HEK293 (cell line): Measurements from ENCODE around the gene KCNA5.

ENCODE experiments used
- CTCF ChIA-PET: fragments of 350-600 bp; formaldehyde crosslinking; extraction: SDS; loops from one replicate; lab custom pipeline; 2021; ENCODE audit warnings: antibody characterized with exemption; lab: Yijun Ruan, JAX
- POLR2A ChIA-PET: fragments of 300-600 bp; formaldehyde crosslinking; extraction: SDS; loops from one replicate; lab custom pipeline; 2020; ENCODE audit warnings: antibody characterized with exemption, inconsistent platforms; lab: Yijun Ruan, JAX
- H3K27ac ChIP-seq: fragments of 200-500 bp; sonication (Bioruptor generic); 2 replicates; pipeline ENCODE4 v1.5.1; 2014; ENCODE audit warnings: low read depth, low read length, control low read depth, inconsistent platforms; ENCODE audit errors: extremely low read depth
- H3K36me3 ChIP-seq, 2 experiments: fragments of 200-500 bp in 1 of 2; sonication (Bioruptor generic) in 1 of 2; 1 replicate in 1 of 2; 2 replicates in 1 of 2; pipeline ENCODE4 v1.5.1; 2014 to 2017; ENCODE audit warnings: inconsistent platforms in 2 of 2, low read length in 2 of 2; ENCODE audit not compliant: control insufficient read depth in 2 of 2, insufficient read depth in 1 of 2
- H3K4me1 ChIP-seq: fragments of 200-500 bp; sonication (Bioruptor generic); 2 replicates; pipeline ENCODE4 v1.5.1; 2014; ENCODE audit warnings: mild to moderate bottlenecking, low read length, inconsistent platforms; ENCODE audit not compliant: control insufficient read depth, insufficient read depth
- H3K4me3 ChIP-seq: 2 replicates; pipeline ENCODE4 v1.5.1; 2011; ENCODE audit warnings: low read depth, mild to moderate bottlenecking, control low read depth, low read length, moderate library complexity
- H3K9me3 ChIP-seq: fragments of 200-500 bp; sonication (Bioruptor generic); 2 replicates; pipeline ENCODE4 v1.5.1; 2014; ENCODE audit warnings: low read depth, low read length, inconsistent platforms; ENCODE audit not compliant: control insufficient read depth, insufficient read depth
- KLF16 ChIP-seq: fragments of 450-650 bp; formaldehyde crosslinking; IDR thresholded peaks from 2 replicates; pipeline ENCODE4 v1.5.1; 2017; ENCODE audit warnings: missing biosample characterization, missing genetic modification characterization
- MYNN ChIP-seq: fragments of 450-650 bp; formaldehyde crosslinking; IDR thresholded peaks from 2 replicates; pipeline ENCODE4 v1.5.1; 2016; ENCODE audit warnings: missing biosample characterization, missing genetic modification characterization, borderline replicate concordance
- RBAK ChIP-seq: fragments of 450-650 bp; formaldehyde crosslinking; IDR thresholded peaks from 2 replicates; pipeline ENCODE4 v1.5.1; 2016; ENCODE audit warnings: missing biosample characterization, missing genetic modification characterization
- YY2 ChIP-seq: fragments of 450-650 bp; formaldehyde crosslinking; IDR thresholded peaks from 2 replicates; pipeline ENCODE4 v1.5.1; 2016; ENCODE audit warnings: missing biosample characterization, missing genetic modification characterization
- ZFP3 ChIP-seq: fragments of 450-650 bp; formaldehyde crosslinking; IDR thresholded peaks from 2 replicates; pipeline ENCODE4 v1.5.1; 2016; ENCODE audit warnings: low read depth, missing biosample characterization, missing genetic modification characterization
- ZNF114 ChIP-seq: fragments of 450-650 bp; formaldehyde crosslinking; IDR thresholded peaks from 2 replicates; pipeline ENCODE4 v1.5.0; 2017; ENCODE audit warnings: missing biosample characterization, missing genetic modification characterization
- ZNF138 ChIP-seq: fragments of 450-650 bp; formaldehyde crosslinking; IDR thresholded peaks from 2 replicates; pipeline ENCODE4 v1.5.1; 2016; ENCODE audit warnings: missing biosample characterization, missing genetic modification characterization, borderline replicate concordance
- ZNF146 ChIP-seq: fragments of 450-650 bp; formaldehyde crosslinking; IDR thresholded peaks from 2 replicates; pipeline ENCODE4 v1.5.1; 2016; ENCODE audit warnings: missing biosample characterization, missing genetic modification characterization
- ZNF174 ChIP-seq: fragments of 450-650 bp; formaldehyde crosslinking; IDR thresholded peaks from 2 replicates; pipeline ENCODE4 v1.5.0; 2017; ENCODE audit warnings: missing biosample characterization, mild to moderate bottlenecking, missing genetic modification characterization
- ZNF211 ChIP-seq: fragments of 450-650 bp; formaldehyde crosslinking; IDR thresholded peaks from 2 replicates; pipeline ENCODE4 v1.5.1; 2016; ENCODE audit warnings: low read depth, missing biosample characterization, missing genetic modification characterization
- ZNF311 ChIP-seq: fragments of 450-650 bp; formaldehyde crosslinking; IDR thresholded peaks from 2 replicates; pipeline ENCODE4 v1.5.1; 2017; ENCODE audit warnings: missing biosample characterization, missing genetic modification characterization, borderline replicate concordance
- ZNF514 ChIP-seq: fragments of 450-650 bp; formaldehyde crosslinking; IDR thresholded peaks from 2 replicates; pipeline ENCODE4 v1.5.1; 2016; ENCODE audit warnings: missing biosample characterization, missing genetic modification characterization
- ZNF548 ChIP-seq: fragments of 450-650 bp; formaldehyde crosslinking; IDR thresholded peaks from 2 replicates; pipeline ENCODE4 v1.5.1; 2016; ENCODE audit warnings: missing biosample characterization, missing genetic modification characterization
- ZNF571 ChIP-seq: fragments of 450-650 bp; formaldehyde crosslinking; IDR thresholded peaks from 2 replicates; pipeline ENCODE4 v1.5.0; 2017; ENCODE audit warnings: missing biosample characterization, missing genetic modification characterization
- ZNF626 ChIP-seq: fragments of 450-650 bp; sonication (Bioruptor Pico); formaldehyde crosslinking; IDR thresholded peaks from 2 replicates; pipeline ENCODE4 v1.5.1; 2018; ENCODE audit warnings: missing biosample characterization, missing genetic modification characterization, inconsistent platforms
- ZNF654 ChIP-seq: fragments of 450-650 bp; formaldehyde crosslinking; IDR thresholded peaks from 2 replicates; pipeline ENCODE4 v1.5.1; 2016; ENCODE audit warnings: low read depth, missing biosample characterization, missing genetic modification characterization
- ZNF701 ChIP-seq: fragments of 450-650 bp; formaldehyde crosslinking; IDR thresholded peaks from 2 replicates; pipeline ENCODE4 v1.5.1; 2016; ENCODE audit warnings: missing biosample characterization, missing genetic modification characterization
- ZNF776 ChIP-seq: fragments of 450-650 bp; formaldehyde crosslinking; IDR thresholded peaks from 2 replicates; pipeline ENCODE4 v1.5.0; 2017; ENCODE audit warnings: missing biosample characterization, missing genetic modification characterization, borderline replicate concordance
- ZNF785 ChIP-seq: fragments of 450-650 bp; formaldehyde crosslinking; IDR thresholded peaks from 2 replicates; pipeline ENCODE4 v1.5.1; 2016; ENCODE audit warnings: missing biosample characterization, missing genetic modification characterization
- ZNF792 ChIP-seq: fragments of 450-650 bp; formaldehyde crosslinking; IDR thresholded peaks from 2 replicates; pipeline ENCODE4 v1.5.1; 2016; ENCODE audit warnings: missing biosample characterization, missing genetic modification characterization
- ZNF830 ChIP-seq: fragments of 450-650 bp; IDR thresholded peaks from 2 replicates; pipeline ENCODE4 v1.5.0; 2018; ENCODE audit warnings: missing biosample characterization, missing genetic modification characterization, low read depth, mild to moderate bottlenecking, moderate library complexity
- TF ChIP-seq, protein P1 (sequence below): fragments of 450-650 bp; formaldehyde crosslinking; IDR thresholded peaks from 2 replicates; pipeline ENCODE4 v1.5.1; 2016; ENCODE audit warnings: missing biosample characterization, missing genetic modification characterization
- TF ChIP-seq, protein P2 (sequence below): fragments of 450-650 bp; formaldehyde crosslinking; IDR thresholded peaks from 2 replicates; pipeline ENCODE4 v1.5.1; 2016; ENCODE audit warnings: missing biosample characterization, missing genetic modification characterization
- TF ChIP-seq, protein P3 (sequence below): fragments of 450-650 bp; formaldehyde crosslinking; optimal IDR thresholded peaks from 2 replicates; pipeline ENCODE3; 2016; ENCODE audit warnings: missing biosample characterization, mild to moderate bottlenecking, missing genetic modification characterization
- TF ChIP-seq, protein P4 (sequence below): fragments of 450-650 bp; formaldehyde crosslinking; IDR thresholded peaks from 2 replicates; pipeline ENCODE4 v1.5.1; 2017; ENCODE audit warnings: missing biosample characterization, missing genetic modification characterization

The KCNA5 gene

DNA sequence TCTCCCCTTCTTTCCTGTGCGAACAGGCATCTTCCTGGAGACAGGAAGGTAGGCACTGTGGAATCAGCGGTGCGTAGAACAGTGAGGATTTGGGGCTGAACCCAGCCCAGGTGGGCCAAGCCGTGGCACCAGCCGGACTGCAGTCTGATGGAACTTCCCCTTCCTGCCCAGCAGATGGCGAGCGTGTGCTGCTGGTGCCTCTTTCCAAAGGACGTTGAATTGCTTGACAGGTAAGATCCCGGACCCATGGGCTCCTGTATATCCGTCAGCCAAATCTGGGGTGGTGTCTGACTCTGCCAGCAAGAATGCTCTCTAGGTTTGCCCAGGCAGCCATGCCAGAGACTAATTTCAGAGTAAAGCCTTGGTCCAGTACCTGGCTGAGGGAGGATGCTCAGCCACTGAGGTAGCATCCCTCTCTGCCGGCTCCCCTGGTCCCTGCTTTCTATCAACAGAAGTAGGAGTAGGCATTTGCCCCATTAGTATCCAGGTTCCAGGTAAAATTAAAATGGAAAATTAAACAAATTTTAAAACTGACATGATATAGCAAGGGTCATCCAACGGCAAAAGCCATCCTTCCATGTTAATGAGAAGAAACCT lies 21.1 kb upstream of the KCNA5 start:
- H3K9me3 ChIP-seq: no peaks in the 10 kb centered on the region
- POLR2A ChIA-PET: no interaction called here

DNA sequence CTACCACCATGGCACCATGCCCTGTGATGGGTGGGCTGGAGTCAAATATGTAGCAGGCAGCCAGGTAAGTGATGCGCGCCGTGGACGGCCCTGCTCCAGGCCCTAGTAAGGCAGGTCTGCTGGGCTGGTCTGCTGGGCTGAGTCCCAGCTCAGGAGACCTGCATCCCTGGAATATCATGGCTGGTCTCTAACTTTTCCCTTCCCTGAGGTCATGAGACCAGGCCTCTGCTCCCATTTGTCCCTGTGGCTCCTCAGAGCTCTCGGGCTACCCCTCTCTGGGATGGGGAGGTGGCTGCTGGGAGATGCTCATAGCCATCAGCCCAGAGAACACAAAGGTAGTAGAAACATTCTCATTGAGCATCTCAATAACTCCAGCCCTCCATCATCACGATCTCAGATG lies 19.8 kb upstream of the KCNA5 start:
- Histone ChIP-seq H3K36me3 (no peaks in the 10 kb centered on the region), H3K4me1 (no peaks in the 10 kb centered on the region), H3K9me3 (no peaks in the 10 kb centered on the region), H3K4me3 (no peak overlapping the region), H3K27ac (no peak overlapping the region)
- ChIA-PET POLR2A (no interaction called here), CTCF (interaction anchor here (0.7 to 10.1 kb wide), 3 partner anchors 16 to 167 kb away, joined by 3 to 203 read pairs (median 43); no protein-coding TSS in a partner anchor)
- TF ChIP-seq ZNF785 (tag by site-specific recombination): no peak
- TF ChIP-seq, protein P1, sequence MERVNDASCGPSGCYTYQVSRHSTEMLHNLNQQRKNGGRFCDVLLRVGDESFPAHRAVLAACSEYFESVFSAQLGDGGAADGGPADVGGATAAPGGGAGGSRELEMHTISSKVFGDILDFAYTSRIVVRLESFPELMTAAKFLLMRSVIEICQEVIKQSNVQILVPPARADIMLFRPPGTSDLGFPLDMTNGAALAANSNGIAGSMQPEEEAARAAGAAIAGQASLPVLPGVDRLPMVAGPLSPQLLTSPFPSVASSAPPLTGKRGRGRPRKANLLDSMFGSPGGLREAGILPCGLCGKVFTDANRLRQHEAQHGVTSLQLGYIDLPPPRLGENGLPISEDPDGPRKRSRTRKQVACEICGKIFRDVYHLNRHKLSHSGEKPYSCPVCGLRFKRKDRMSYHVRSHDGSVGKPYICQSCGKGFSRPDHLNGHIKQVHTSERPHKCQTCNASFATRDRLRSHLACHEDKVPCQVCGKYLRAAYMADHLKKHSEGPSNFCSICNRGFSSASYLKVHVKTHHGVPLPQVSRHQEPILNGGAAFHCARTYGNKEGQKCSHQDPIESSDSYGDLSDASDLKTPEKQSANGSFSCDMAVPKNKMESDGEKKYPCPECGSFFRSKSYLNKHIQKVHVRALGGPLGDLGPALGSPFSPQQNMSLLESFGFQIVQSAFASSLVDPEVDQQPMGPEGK: no peak
- TF ChIP-seq ZNF626 (tag by site-specific recombination): no peak
- no peak for TF ChIP-seq ZNF548 (tag by site-specific recombination)
- no peak for TF ChIP-seq ZNF776 (tag by site-specific recombination)
- no peak for TF ChIP-seq ZNF514
- TF ChIP-seq ZNF211 (tag by site-specific recombination): no peak
- no peak for TF ChIP-seq ZNF830 (tag by site-specific recombination)
- no peak for TF ChIP-seq ZNF146 (tag by site-specific recombination)
- no peak for TF ChIP-seq YY2 (tag by site-specific recombination)
- no peak for TF ChIP-seq ZNF174 (tag by site-specific recombination)
- TF ChIP-seq, all 188 proteins: peak for 0

More for the DNA sequence above, 21.1 kb upstream of the KCNA5 start:
- no peak overlapping the region for H3K4me3 ChIP-seq
- CTCF ChIA-PET: interaction anchor here (0.5 to 10.1 kb wide), 25 partner anchors 9 to 436 kb away, joined by 3 to 203 read pairs (median 3); no protein-coding TSS in a partner anchor
- no peaks in the 10 kb centered on the region for H3K36me3 ChIP-seq
- H3K27ac ChIP-seq: no peak overlapping the region
- TF ChIP-seq, protein P2, sequence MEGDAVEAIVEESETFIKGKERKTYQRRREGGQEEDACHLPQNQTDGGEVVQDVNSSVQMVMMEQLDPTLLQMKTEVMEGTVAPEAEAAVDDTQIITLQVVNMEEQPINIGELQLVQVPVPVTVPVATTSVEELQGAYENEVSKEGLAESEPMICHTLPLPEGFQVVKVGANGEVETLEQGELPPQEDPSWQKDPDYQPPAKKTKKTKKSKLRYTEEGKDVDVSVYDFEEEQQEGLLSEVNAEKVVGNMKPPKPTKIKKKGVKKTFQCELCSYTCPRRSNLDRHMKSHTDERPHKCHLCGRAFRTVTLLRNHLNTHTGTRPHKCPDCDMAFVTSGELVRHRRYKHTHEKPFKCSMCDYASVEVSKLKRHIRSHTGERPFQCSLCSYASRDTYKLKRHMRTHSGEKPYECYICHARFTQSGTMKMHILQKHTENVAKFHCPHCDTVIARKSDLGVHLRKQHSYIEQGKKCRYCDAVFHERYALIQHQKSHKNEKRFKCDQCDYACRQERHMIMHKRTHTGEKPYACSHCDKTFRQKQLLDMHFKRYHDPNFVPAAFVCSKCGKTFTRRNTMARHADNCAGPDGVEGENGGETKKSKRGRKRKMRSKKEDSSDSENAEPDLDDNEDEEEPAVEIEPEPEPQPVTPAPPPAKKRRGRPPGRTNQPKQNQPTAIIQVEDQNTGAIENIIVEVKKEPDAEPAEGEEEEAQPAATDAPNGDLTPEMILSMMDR (tag by site-specific recombination): peak; percentile 82
- TF ChIP-seq ZNF138 (tag by site-specific recombination) (no peak), ZNF654 (tag by site-specific recombination) (peak; percentile 85)
- no peaks in the 10 kb centered on the region for H3K4me1 ChIP-seq

DNA sequence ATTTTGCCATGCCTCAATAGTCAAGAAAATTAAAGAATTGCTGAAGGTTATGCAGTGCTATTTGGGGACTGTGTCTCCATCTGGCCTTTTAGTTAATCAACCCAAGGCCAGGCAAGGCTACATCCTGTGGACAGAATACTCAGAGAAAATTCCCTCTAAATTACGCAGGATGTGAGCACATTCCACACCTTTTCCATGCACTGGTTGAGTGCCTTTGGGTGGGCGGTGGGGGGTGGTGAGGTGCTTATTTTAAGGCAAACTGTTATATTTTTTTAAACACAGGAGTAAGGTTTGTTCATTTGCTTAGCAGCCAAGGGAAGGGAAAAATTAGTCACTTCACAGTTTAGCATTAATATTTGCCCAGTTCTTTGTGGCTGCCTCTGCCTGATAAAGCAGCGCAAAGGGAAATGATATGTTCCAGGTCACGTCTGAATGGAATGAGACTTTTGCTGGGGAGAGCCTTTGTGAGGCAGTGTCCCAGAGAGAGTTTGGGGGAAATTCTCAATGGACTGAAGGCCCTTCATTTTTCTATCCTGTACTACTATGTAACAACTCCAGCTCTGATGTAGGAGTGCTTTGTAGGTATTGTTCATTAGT lies 17.2 kb upstream of the KCNA5 start:
- ChIA-PET POLR2A (no interaction called here), CTCF (interaction anchor here (0.6 to 10.1 kb wide), 5 partner anchors 56 to 769 kb away, joined by 3 to 203 read pairs (median 4); no protein-coding TSS in a partner anchor)
- Histone ChIP-seq H3K9me3 (no peaks in the 10 kb centered on the region), H3K36me3 (no peaks in the 10 kb centered on the region), H3K27ac (no peak overlapping the region), H3K4me1 (no peaks in the 10 kb centered on the region), H3K4me3 (no peak overlapping the region)
- no peak for TF ChIP-seq RBAK (tag by site-specific recombination)
- TF ChIP-seq ZNF114 (tag by site-specific recombination): no peak
- no peak for TF ChIP-seq MYNN
- no peak for TF ChIP-seq ZNF571 (tag by site-specific recombination)
- no peak for TF ChIP-seq ZNF701
- TF ChIP-seq, protein P3, sequence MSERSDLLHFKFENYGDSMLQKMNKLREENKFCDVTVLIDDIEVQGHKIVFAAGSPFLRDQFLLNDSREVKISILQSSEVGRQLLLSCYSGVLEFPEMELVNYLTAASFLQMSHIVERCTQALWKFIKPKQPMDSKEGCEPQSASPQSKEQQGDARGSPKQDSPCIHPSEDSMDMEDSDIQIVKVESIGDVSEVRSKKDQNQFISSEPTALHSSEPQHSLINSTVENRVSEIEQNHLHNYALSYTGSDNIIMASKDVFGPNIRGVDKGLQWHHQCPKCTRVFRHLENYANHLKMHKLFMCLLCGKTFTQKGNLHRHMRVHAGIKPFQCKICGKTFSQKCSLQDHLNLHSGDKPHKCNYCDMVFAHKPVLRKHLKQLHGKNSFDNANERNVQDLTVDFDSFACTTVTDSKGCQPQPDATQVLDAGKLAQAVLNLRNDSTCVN (tag by site-specific recombination): no peak
- no peak for TF ChIP-seq ZFP3 (tag by site-specific recombination)
- TF ChIP-seq, protein P4, sequence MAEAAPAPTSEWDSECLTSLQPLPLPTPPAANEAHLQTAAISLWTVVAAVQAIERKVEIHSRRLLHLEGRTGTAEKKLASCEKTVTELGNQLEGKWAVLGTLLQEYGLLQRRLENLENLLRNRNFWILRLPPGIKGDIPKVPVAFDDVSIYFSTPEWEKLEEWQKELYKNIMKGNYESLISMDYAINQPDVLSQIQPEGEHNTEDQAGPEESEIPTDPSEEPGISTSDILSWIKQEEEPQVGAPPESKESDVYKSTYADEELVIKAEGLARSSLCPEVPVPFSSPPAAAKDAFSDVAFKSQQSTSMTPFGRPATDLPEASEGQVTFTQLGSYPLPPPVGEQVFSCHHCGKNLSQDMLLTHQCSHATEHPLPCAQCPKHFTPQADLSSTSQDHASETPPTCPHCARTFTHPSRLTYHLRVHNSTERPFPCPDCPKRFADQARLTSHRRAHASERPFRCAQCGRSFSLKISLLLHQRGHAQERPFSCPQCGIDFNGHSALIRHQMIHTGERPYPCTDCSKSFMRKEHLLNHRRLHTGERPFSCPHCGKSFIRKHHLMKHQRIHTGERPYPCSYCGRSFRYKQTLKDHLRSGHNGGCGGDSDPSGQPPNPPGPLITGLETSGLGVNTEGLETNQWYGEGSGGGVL (tag by site-specific recombination): no peak
- TF ChIP-seq ZNF548 (tag by site-specific recombination): no peak
- no peak for TF ChIP-seq ZNF792
- TF ChIP-seq KLF16 (tag by site-specific recombination): no peak
- no peak for TF ChIP-seq ZNF311 (tag by site-specific recombination)
